Nephron progenitor cell (in vitro differentiated cells): Measurements from ENCODE around the gene PAX8.
A peak's percentile ranks its signal among the peaks of the same experiment; 100 is the strongest.

Experiments used
- DNase-seq: peaks from one replicate; pipeline ENCODE4 v3.0.0; 2021
- H3K27ac Mint-ChIP-seq: 2 replicates; pipeline ENCODE4 v1.8.0; 2021; ENCODE audit warnings: mild to moderate bottlenecking, moderate library complexity, mixed read lengths
- H3K27me3 Mint-ChIP-seq: 2 replicates; pipeline ENCODE4 v1.8.0; 2021; ENCODE audit warnings: mild to moderate bottlenecking, low read depth, mixed read lengths; ENCODE audit not compliant: poor library complexity
- H3K36me3 Mint-ChIP-seq: 2 replicates; pipeline ENCODE4 v1.8.0; 2021; ENCODE audit warnings: low read depth, mixed read lengths
- H3K4me1 Mint-ChIP-seq: 2 replicates; pipeline ENCODE4 v1.8.0; 2021; ENCODE audit warnings: mixed read lengths
- H3K4me3 Mint-ChIP-seq: 2 replicates; pipeline ENCODE4 v1.8.0; 2021; ENCODE audit warnings: mild to moderate bottlenecking, moderate library complexity, mixed read lengths
- H3K9me3 Mint-ChIP-seq: 2 replicates; pipeline ENCODE4 v1.8.0; 2021; ENCODE audit warnings: mild to moderate bottlenecking, moderate library complexity, mixed read lengths
- CTCF ChIP-seq: fragments of 200-600 bp; sonication (generic); IDR thresholded peaks from 2 replicates; pipeline ENCODE4 v1.5.0; 2021; ENCODE audit warnings: antibody characterized with exemption

Gene PAX8

DNA sequence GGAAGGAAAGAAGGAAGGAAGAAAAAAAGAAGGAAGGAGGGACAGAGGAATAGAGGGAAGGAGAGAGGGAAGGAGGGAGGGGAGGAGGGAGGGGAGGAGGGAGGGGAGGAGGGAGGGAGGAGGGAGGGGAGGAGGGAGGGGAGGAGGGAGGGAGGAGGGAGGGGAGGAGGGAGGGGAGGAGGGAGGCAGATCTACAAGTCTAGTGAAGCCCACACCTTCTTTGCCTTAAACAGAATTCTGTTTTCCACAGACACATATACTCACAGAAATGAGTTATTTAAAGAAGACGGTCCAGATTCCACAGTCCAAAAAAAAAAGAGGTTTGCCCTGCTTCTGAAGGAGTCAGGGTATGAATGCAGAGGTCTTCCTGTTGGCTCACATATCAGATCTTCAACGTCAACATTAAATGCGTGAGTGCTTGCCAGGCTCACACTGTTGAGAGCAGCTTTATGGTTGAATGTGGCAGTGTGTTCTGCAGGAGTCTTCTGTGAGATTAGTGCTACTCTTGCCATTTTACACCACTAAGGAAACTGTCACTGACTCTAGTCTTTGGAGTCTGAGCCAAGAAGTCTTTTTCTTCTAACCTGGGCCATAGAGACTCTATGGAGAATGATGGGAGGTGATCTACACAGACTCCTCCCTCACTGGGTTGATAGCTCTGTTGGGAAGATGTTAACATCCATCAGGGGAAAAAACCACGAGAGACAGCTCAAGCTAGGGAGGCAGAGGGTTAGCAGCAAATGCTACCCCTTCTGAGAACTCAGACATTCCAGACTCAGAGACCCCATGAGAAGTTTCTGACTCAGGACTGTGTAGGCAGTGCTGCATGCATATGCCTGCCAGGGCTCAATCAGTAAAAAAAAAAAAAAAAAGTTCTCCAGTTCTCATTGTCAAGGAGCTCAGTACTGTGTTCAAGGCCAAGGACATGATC, 23.3 kb downstream of the PAX8 start:
- no peak for TF ChIP-seq CTCF
- H3K4me1 Mint-ChIP-seq = peaks cover 85% of the 10 kb centered on the region
- H3K27ac Mint-ChIP-seq = peak overlapping the region; percentile 47
- peaks cover 37% of the 10 kb centered on the region for H3K27me3 Mint-ChIP-seq
- peaks cover 96% of the 10 kb centered on the region for H3K36me3 Mint-ChIP-seq
- no peak overlapping the region for H3K4me3 Mint-ChIP-seq
- H3K9me3 Mint-ChIP-seq = no peaks in the 10 kb centered on the region
- no peak for DNase-seq

- H3K4me1 Mint-ChIP-seq = peaks cover 77% of the 10 kb centered on the region
- peak overlapping the region; percentile 8 for H3K27ac Mint-ChIP-seq
- H3K36me3 Mint-ChIP-seq = peaks cover 94% of the 10 kb centered on the region
- no peak for DNase-seq
- no peaks in the 10 kb centered on the region for H3K9me3 Mint-ChIP-seq
- no peak overlapping the region for H3K4me3 Mint-ChIP-seq
- TF ChIP-seq CTCF = no peak
- peaks cover 30% of the 10 kb centered on the region for H3K27me3 Mint-ChIP-seq
Observed at GRCh38 chr2:113253453-113253852, 25.3 kb downstream of the PAX8 start.

- no peaks in the 10 kb centered on the region for H3K9me3 Mint-ChIP-seq
- peaks cover 94% of the 10 kb centered on the region for H3K36me3 Mint-ChIP-seq
- peaks cover 22% of the 10 kb centered on the region for H3K27me3 Mint-ChIP-seq
- no peak for DNase-seq
- H3K4me1 Mint-ChIP-seq = peaks cover 77% of the 10 kb centered on the region
- H3K4me3 Mint-ChIP-seq = no peak overlapping the region
- no peak overlapping the region for H3K27ac Mint-ChIP-seq
- TF ChIP-seq CTCF = no peak
Observed at GRCh38 chr2:113252047-113252590, 26.6 kb downstream of the PAX8 start.

- Mint-ChIP-seq H3K4me3 (no peak overlapping the region), H3K36me3 (peaks cover 94% of the 10 kb centered on the region), H3K27me3 (peaks cover 19% of the 10 kb centered on the region), H3K27ac (peak overlapping the region; percentile 41), H3K4me1 (peaks cover 76% of the 10 kb centered on the region), H3K9me3 (no peaks in the 10 kb centered on the region)
- DNase-seq = no peak
- TF ChIP-seq CTCF = no peak
Observed at GRCh38 chr2:113251118-113251517, 27.6 kb downstream of the PAX8 start.

- Mint-ChIP-seq H3K36me3 (peaks cover 94% of the 10 kb centered on the region), H3K27ac (no peak overlapping the region), H3K4me3 (no peak overlapping the region), H3K9me3 (no peaks in the 10 kb centered on the region), H3K4me1 (peaks cover 65% of the 10 kb centered on the region), H3K27me3 (peaks cover 11% of the 10 kb centered on the region)
- peak; percentile 80 for TF ChIP-seq CTCF
- DNase-seq = peak; percentile 77
Observed at GRCh38 chr2:113248997-113249770, 29.5 kb downstream of the PAX8 start.
